Measurements from ENCODE around the gene VAPB. TPM values are rescaled to one million over a fixed set of nuclear protein-coding genes. Genes with fewer than 3 reads are reported as not detected.

The VAPB gene
- total RNA-seq, 4 donors from 2014 or later, result 20.4 to 28.0 (median 23.6) TPM

- H3K36me3 ChIP-seq, result peaks cover 0 to 8% (median 0%) of the 10 kb centered on the region in 3 donors
- H3K4me1 ChIP-seq, result peaks cover 0 to 5% (median 0%) of the 10 kb centered on the region in 4 donors
- H3K27me3 ChIP-seq, result no peaks in the 10 kb centered on the region
- TF ChIP-seq CTCF (IDR thresholded peaks at IDR 0.05), result peak; percentile 21 to 63 (median 28)
- TF ChIP-seq EP300 (IDR thresholded peaks at IDR 0.05), result no peak
- no peak for TF ChIP-seq POLR2A (IDR thresholded peaks at IDR 0.05)
- peaks cover 0 to 48% (median 9%) of the 10 kb centered on the region in 4 donors for H3K9me3 ChIP-seq
- H3K4me3 ChIP-seq, result no peak overlapping the region
- 11 to 13% methylated on average over 17 to 18 of the region's 18 CpGs for WGBS, 2 donors
- no peak overlapping the region for H3K27ac ChIP-seq
- peak in 1 of 2 donors; percentile 9 for DNase-seq (ENCODE audit: low spot score in 2 of 2)
These were observed 92.5 kb downstream of the VAPB start for GRCh38 chr20:58481481-58482021.

- Histone ChIP-seq H3K9me3 (peaks cover 0 to 50% (median 9%) of the 10 kb centered on the region in 4 donors), H3K27me3 (no peaks in the 10 kb centered on the region), H3K27ac (no peak overlapping the region), H3K36me3 (peaks cover 0 to 6% (median 0%) of the 10 kb centered on the region in 3 donors), H3K4me3 (no peak overlapping the region), H3K4me1 (peaks cover 0 to 5% (median 0%) of the 10 kb centered on the region in 4 donors)
- TF ChIP-seq CTCF (IDR thresholded peaks at IDR 0.05), result no peak
- TF ChIP-seq EP300 (IDR thresholded peaks at IDR 0.05), result no peak
- TF ChIP-seq POLR2A (IDR thresholded peaks at IDR 0.05), result no peak
- DNase-seq (ENCODE audit: low spot score in 2 of 2), result no peak
- 76 to 80% methylated on average over 10 of the region's 10 CpGs for WGBS, 2 donors
These were observed 93.4 kb downstream of the VAPB start for GRCh38 chr20:58482416-58482815.

- Histone ChIP-seq H3K36me3 (peaks cover 0 to 6% (median 0%) of the 10 kb centered on the region in 3 donors), H3K27me3 (no peaks in the 10 kb centered on the region), H3K9me3 (peaks cover 0 to 51% (median 7%) of the 10 kb centered on the region in 4 donors), H3K4me1 (peaks cover 0 to 5% (median 0%) of the 10 kb centered on the region in 4 donors), H3K27ac (no peak overlapping the region), H3K4me3 (no peak overlapping the region)
- WGBS, 2 donors, result 73 to 81% methylated on average over 5 of the region's 5 CpGs
- DNase-seq (ENCODE audit: low spot score in 2 of 2), result no peak
- TF ChIP-seq EP300 (IDR thresholded peaks at IDR 0.05), result no peak
- no peak for TF ChIP-seq POLR2A (IDR thresholded peaks at IDR 0.05)
- TF ChIP-seq CTCF (IDR thresholded peaks at IDR 0.05), result no peak
These were observed 94.0 kb downstream of the VAPB start for GRCh38 chr20:58483051-58483450.

- Histone ChIP-seq H3K4me1 (peaks cover 0 to 5% (median 0%) of the 10 kb centered on the region in 4 donors), H3K9me3 (peaks cover 0 to 49% (median 5%) of the 10 kb centered on the region in 4 donors), H3K36me3 (peaks cover 0 to 2% (median 0%) of the 10 kb centered on the region in 3 donors), H3K27ac (no peak overlapping the region), H3K4me3 (no peak overlapping the region), H3K27me3 (no peaks in the 10 kb centered on the region)
- DNase-seq (ENCODE audit: low spot score in 2 of 2), result no peak
- WGBS, 2 donors, result 90 to 94% methylated on average over 6 of the region's 6 CpGs
- TF ChIP-seq EP300 (IDR thresholded peaks at IDR 0.05) (no peak), CTCF (IDR thresholded peaks at IDR 0.05) (no peak), POLR2A (IDR thresholded peaks at IDR 0.05) (no peak)
These were observed 94.4 kb downstream of the VAPB start for GRCh38 chr20:58483470-58483869.

GRCh38 chr20:58485393-58485792, 96.4 kb downstream of the VAPB start:
- no peaks in the 10 kb centered on the region for H3K27me3 ChIP-seq
- DNase-seq (ENCODE audit: low spot score in 2 of 2), result no peak
- no peak for TF ChIP-seq POLR2A (IDR thresholded peaks at IDR 0.05)
- TF ChIP-seq CTCF (IDR thresholded peaks at IDR 0.05), result no peak
- no peak for TF ChIP-seq EP300 (IDR thresholded peaks at IDR 0.05)
- peaks cover 0 to 5% (median 0%) of the 10 kb centered on the region in 4 donors for H3K4me1 ChIP-seq
- peaks cover 0 to 45% (median 5%) of the 10 kb centered on the region in 4 donors for H3K9me3 ChIP-seq
- 87 to 91% methylated on average over 3 of the region's 3 CpGs for WGBS, 2 donors
- H3K36me3 ChIP-seq, result peaks cover 0 to 2% (median 0%) of the 10 kb centered on the region in 3 donors
- H3K4me3 ChIP-seq, result no peak overlapping the region
- H3K27ac ChIP-seq, result no peak overlapping the region
